Neural cell (in vitro differentiated cells): Measurements from ENCODE around the gene SMG9. TPM values are rescaled to one million over a fixed set of nuclear protein-coding genes. Genes with fewer than 3 reads are reported as not detected.

Experiments
- H2AFZ ChIP-seq: fragments of 200-600, 300-800 bp; sonication (generic), shearing (Covaris generic); 2 replicates; pipeline ENCODE4 v1.6.0; 2014; ENCODE audit warnings: low read depth, mild to moderate bottlenecking, antibody characterized with exemption, low read length, moderate library complexity
- H3F3A ChIP-seq: fragments of 200-600 bp; shearing (Covaris generic); 2 replicates; pipeline ENCODE4 v1.6.1; 2016; ENCODE audit warnings: mild to moderate bottlenecking, moderate library complexity, mixed read lengths, antibody characterized with exemption, low read length; ENCODE audit not compliant: insufficient read depth, poor library complexity, severe bottlenecking
- H3K27ac ChIP-seq: fragments of 200-600, 300-800 bp; sonication (generic), shearing (Covaris generic); 2 replicates; pipeline ENCODE4 v1.5.1; 2014; ENCODE audit warnings: mild to moderate bottlenecking, low read length, moderate library complexity
- H3K27me3 ChIP-seq: fragments of 300-800, 200-600 bp; sonication (generic), shearing (Covaris generic); 2 replicates; pipeline ENCODE4 v1.6.0; 2014; ENCODE audit warnings: mild to moderate bottlenecking, low read depth, low read length, moderate library complexity; ENCODE audit not compliant: insufficient read depth
- H3K36me3 ChIP-seq: fragments of 300-800, 200-600 bp; sonication (generic), shearing (Covaris generic); 2 replicates; pipeline ENCODE4 v1.5.1; 2014; ENCODE audit warnings: mild to moderate bottlenecking, antibody characterized with exemption, low read length, moderate library complexity; ENCODE audit not compliant: insufficient read depth
- H3K4me2 ChIP-seq: fragments of 300-800, 200-600 bp; sonication (generic), shearing (Covaris generic); 2 replicates; pipeline ENCODE4 v1.6.0; 2014; ENCODE audit warnings: mild to moderate bottlenecking, low read length
- H3K4me3 ChIP-seq: fragments of 300-800, 200-600 bp; sonication (generic), shearing (Covaris generic); 2 replicates; pipeline ENCODE4 v1.5.1; 2014; ENCODE audit warnings: mild to moderate bottlenecking, low read length, moderate library complexity
- H3K79me2 ChIP-seq: fragments of 200-600 bp; shearing (Covaris generic); replicated peaks from 2 replicates; pipeline ENCODE4 v1.6.0; 2014; ENCODE audit warnings: mild to moderate bottlenecking, low read length, moderate library complexity; ENCODE audit not compliant: insufficient read depth
- H3K9ac ChIP-seq: fragments of 300-800, 200-600 bp; sonication (generic), shearing (Covaris generic); 2 replicates; pipeline ENCODE4 v1.6.1; 2016; ENCODE audit warnings: mild to moderate bottlenecking, low read length, mixed read lengths
- H3K9me2 ChIP-seq: fragments of 200-600 bp; shearing (Covaris generic); 2 replicates; pipeline ENCODE4 v1.6.1; 2016; ENCODE audit warnings: mild to moderate bottlenecking, low read length, mixed read lengths; ENCODE audit not compliant: insufficient read depth
- H3K9me3 ChIP-seq: fragments of 200-600, 300-800 bp; sonication (generic), shearing (Covaris generic); 2 replicates; pipeline ENCODE4 v1.6.1; 2016; ENCODE audit warnings: mild to moderate bottlenecking, mixed run types, low read length, moderate library complexity, mixed read lengths
- H4K20me1 ChIP-seq: fragments of 200-600 bp; shearing (Covaris generic); 2 replicates; pipeline ENCODE4 v1.6.1; 2016; ENCODE audit warnings: mild to moderate bottlenecking, mixed run types; ENCODE audit not compliant: insufficient read depth
- CTCF ChIP-seq: fragments of 450-650 bp; IDR thresholded peaks from 2 replicates; pipeline ENCODE4 v1.5.1; 2014; ENCODE audit warnings: antibody characterized with exemption, mild to moderate bottlenecking, moderate library complexity; ENCODE audit not compliant: poor library complexity, severe bottlenecking
- EP300 ChIP-seq: fragments of 450-650 bp; conservative IDR thresholded peaks from 2 replicates; pipeline ENCODE4 v1.6.1; 2014; ENCODE audit warnings: antibody characterized with exemption, mild to moderate bottlenecking, moderate library complexity; ENCODE audit not compliant: poor library complexity, severe bottlenecking
- EZH2 ChIP-seq: fragments of 200-600, 300-800 bp; shearing (Covaris generic), sonication (generic); IDR thresholded peaks from 2 replicates; pipeline ENCODE4 v1.6.1; 2014; ENCODE audit warnings: antibody characterized with exemption, low read length, borderline replicate concordance, mild to moderate bottlenecking; ENCODE audit not compliant: insufficient read depth, poor library complexity, severe bottlenecking
- MXI1 ChIP-seq: fragments of 450-650 bp; conservative IDR thresholded peaks from 2 replicates; pipeline ENCODE4 v1.6.1; 2014; ENCODE audit warnings: antibody characterized with exemption, mild to moderate bottlenecking; ENCODE audit not compliant: poor library complexity, severe bottlenecking
- POLR2AphosphoS5 ChIP-seq: IDR thresholded peaks from 2 replicates; pipeline ENCODE4 v1.6.1; 2012
- RAD21 ChIP-seq: fragments of 450-650 bp; conservative IDR thresholded peaks from 2 replicates; pipeline ENCODE4 v1.6.1; 2014; ENCODE audit warnings: antibody characterized with exemption, mild to moderate bottlenecking, moderate library complexity
- REST ChIP-seq: IDR thresholded peaks from 2 replicates; pipeline ENCODE4 v1.6.1; 2012; ENCODE audit warnings: borderline replicate concordance
- SMC3 ChIP-seq: fragments of 450-650 bp; conservative IDR thresholded peaks from 2 replicates; pipeline ENCODE4 v1.6.1; 2014; ENCODE audit warnings: antibody characterized with exemption, mild to moderate bottlenecking, moderate library complexity; ENCODE audit not compliant: poor library complexity
- TAF1 ChIP-seq: IDR thresholded peaks from 2 replicates; pipeline ENCODE4 v1.6.1; 2012; ENCODE audit warnings: low read depth
- polyA plus RNA-seq: library from polyadenylated mRNA; depleted of rRNA; stranded (reverse); fragments of >200 nt; gene quantifications from 2 replicates; pipeline ENCODE4 v1.2.3, GENCODE V29; 2014

Gene SMG9
- polyA plus RNA-seq, 1 donor from 2014 or later, result 33.0 TPM

GRCh38 chr19:43727593-43727853, 27.2 kb downstream of the SMG9 start:
- H2AFZ ChIP-seq, result no peak overlapping the region
- H3K4me2 ChIP-seq, result no peak overlapping the region
- H4K20me1 ChIP-seq, result no peaks in the 10 kb centered on the region
- no peak overlapping the region for H3K4me3 ChIP-seq
- no peaks in the 10 kb centered on the region for H3K79me2 ChIP-seq
- H3K27ac ChIP-seq, result no peak overlapping the region
- no peaks in the 10 kb centered on the region for H3K9me2 ChIP-seq
- no peaks in the 10 kb centered on the region for H3K27me3 ChIP-seq
- H3K36me3 ChIP-seq, result no peaks in the 10 kb centered on the region
- H3F3A ChIP-seq, result no peaks in the 10 kb centered on the region
- H3K9ac ChIP-seq, result no peak overlapping the region
- no peaks in the 10 kb centered on the region for H3K9me3 ChIP-seq
- no peak for TF ChIP-seq EP300
- no peak for TF ChIP-seq MXI1
- no peak for TF ChIP-seq EZH2
- TF ChIP-seq CTCF, result no peak
- no peak for TF ChIP-seq REST

GRCh38 chr19:43726736-43727592, 27.8 kb downstream of the SMG9 start:
- H3F3A ChIP-seq, result no peaks in the 10 kb centered on the region
- no peaks in the 10 kb centered on the region for H3K27me3 ChIP-seq
- H3K4me2 ChIP-seq, result no peak overlapping the region
- no peak overlapping the region for H2AFZ ChIP-seq
- no peaks in the 10 kb centered on the region for H3K36me3 ChIP-seq
- H3K4me3 ChIP-seq, result no peak overlapping the region
- H3K79me2 ChIP-seq, result no peaks in the 10 kb centered on the region
- no peak overlapping the region for H3K27ac ChIP-seq
- no peaks in the 10 kb centered on the region for H3K9me3 ChIP-seq
- no peak overlapping the region for H3K9ac ChIP-seq
- H4K20me1 ChIP-seq, result no peaks in the 10 kb centered on the region
- TF ChIP-seq TAF1 (no peak), EP300 (no peak), CTCF (no peak), RAD21 (no peak), SMC3 (no peak), EZH2 (no peak), POLR2AphosphoS5 (no peak), REST (no peak), MXI1 (no peak)
- no peaks in the 10 kb centered on the region for H3K9me2 ChIP-seq
